HepG2 (cell line): ENCODE results near the gene NR2F1-AS1. TPM values are rescaled to one million over a fixed set of nuclear protein-coding genes. Genes with fewer than 3 reads are reported as not detected.

Source experiments
- BRF2 ChIP-seq: sonication (generic); formaldehyde crosslinking; IDR thresholded peaks from 2 replicates; pipeline ENCODE4 v1.8.1; 2022; ENCODE audit warnings: mild to moderate bottlenecking, missing genetic modification reagents
- CEBPG ChIP-seq: IDR thresholded peaks from 2 replicates; pipeline ENCODE4 v1.6.1; 2016
- CENPX ChIP-seq: sonication (generic); formaldehyde crosslinking; IDR thresholded peaks from 2 replicates; pipeline ENCODE4 v1.9.0; 2021; ENCODE audit warnings: mild to moderate bottlenecking, missing genetic modification reagents, moderate library complexity
- DMAP1 ChIP-seq: IDR thresholded peaks from 2 replicates; pipeline ENCODE4 v1.6.1; 2016
- DZIP1 ChIP-seq: sonication (generic); formaldehyde crosslinking; IDR thresholded peaks from 2 replicates; pipeline ENCODE4 v1.5.0; 2020; ENCODE audit warnings: mild to moderate bottlenecking, missing genetic modification reagents
- GABPB1 ChIP-seq: IDR thresholded peaks from 2 replicates; pipeline ENCODE4 v1.6.1; 2016; ENCODE audit warnings: mild to moderate bottlenecking, missing genetic modification reagents, moderate library complexity, missing compliant biosample characterization
- HOMEZ ChIP-seq: IDR thresholded peaks from 2 replicates; pipeline ENCODE4 v1.6.1; 2016; ENCODE audit warnings: low read depth
- ISL2 ChIP-seq: sonication (generic); formaldehyde crosslinking; IDR thresholded peaks from 2 replicates; pipeline ENCODE4 v1.5.0; 2020; ENCODE audit warnings: missing genetic modification reagents
- KMT2B ChIP-seq: IDR thresholded peaks from 2 replicates; pipeline ENCODE4 v1.6.1; 2016; ENCODE audit warnings: missing genetic modification reagents, missing compliant biosample characterization
- MAX ChIP-seq: IDR thresholded peaks from 2 replicates; pipeline ENCODE4 v1.6.1; 2012; ENCODE audit warnings: inconsistent platforms
- PITX1 ChIP-seq: sonication (generic); formaldehyde crosslinking; IDR thresholded peaks from 2 replicates; pipeline ENCODE4 v1.5.1; 2020; ENCODE audit warnings: mild to moderate bottlenecking, missing genetic modification reagents
- PLRG1 ChIP-seq: fragments of 450-650 bp; conservative IDR thresholded peaks from 2 replicates; pipeline ENCODE4 v1.6.1; 2016
- RBM39 ChIP-seq: fragments of 200-400 bp; formaldehyde crosslinking; IDR thresholded peaks from one replicate; pipeline ENCODE4 v1.6.1; 2018; ENCODE audit warnings: antibody characterized with exemption, mild to moderate bottlenecking, low read depth, low read length; ENCODE audit not compliant: poor library complexity, severe bottlenecking
- RFX1 ChIP-seq: fragments of 450-650 bp; IDR thresholded peaks from 2 replicates; pipeline ENCODE4 v1.6.1; 2017
- SKIL ChIP-seq: sonication (generic); formaldehyde crosslinking; IDR thresholded peaks from 2 replicates; pipeline ENCODE4 v1.8.0; 2022; ENCODE audit warnings: missing genetic modification reagents, mild to moderate bottlenecking, moderate library complexity, borderline replicate concordance
- TAF1 ChIP-seq: sonication (generic); formaldehyde crosslinking; IDR thresholded peaks from 2 replicates; pipeline ENCODE4 v1.4.0; 2020; ENCODE audit warnings: missing genetic modification reagents
- TBX2 ChIP-seq: sonication (generic); formaldehyde crosslinking; IDR thresholded peaks from 2 replicates; pipeline ENCODE4 v1.5.0; 2020; ENCODE audit warnings: missing genetic modification reagents, mild to moderate bottlenecking, borderline replicate concordance
- ZBTB20 ChIP-seq: sonication (generic); formaldehyde crosslinking; IDR thresholded peaks from 2 replicates; pipeline ENCODE4 v1.8.1; 2023; ENCODE audit warnings: missing genetic modification reagents, low read depth, mild to moderate bottlenecking, borderline replicate concordance
- ZFY ChIP-seq: sonication (generic); formaldehyde crosslinking; IDR thresholded peaks from 2 replicates; pipeline ENCODE4 v1.4.0; 2020; ENCODE audit warnings: missing genetic modification reagents
- ZMYM2 ChIP-seq: sonication (generic); formaldehyde crosslinking; IDR thresholded peaks from 2 replicates; pipeline ENCODE4 v1.8.0; 2022; ENCODE audit warnings: mild to moderate bottlenecking, missing genetic modification reagents
- ZMYM4 ChIP-seq: sonication (generic); formaldehyde crosslinking; IDR thresholded peaks from 2 replicates; pipeline ENCODE4 v1.8.1; 2023; ENCODE audit warnings: mild to moderate bottlenecking, missing genetic modification reagents
- ZNF589 ChIP-seq: sonication (generic); formaldehyde crosslinking; conservative IDR thresholded peaks from 2 replicates; pipeline ENCODE4 v1.8.0; 2022; ENCODE audit warnings: mild to moderate bottlenecking, moderate library complexity, missing genetic modification reagents
- ZNF619 ChIP-seq: sonication (generic); formaldehyde crosslinking; IDR thresholded peaks from 2 replicates; pipeline ENCODE4 v1.4.0; 2020; ENCODE audit warnings: mild to moderate bottlenecking, missing genetic modification reagents
- ZNF670 ChIP-seq: sonication (generic); formaldehyde crosslinking; IDR thresholded peaks from 2 replicates; pipeline ENCODE4 v1.8.0; 2022; ENCODE audit warnings: mild to moderate bottlenecking, missing genetic modification reagents, borderline replicate concordance
- ZNF747 ChIP-seq: sonication (generic); formaldehyde crosslinking; IDR thresholded peaks from 2 replicates; pipeline ENCODE4 v1.8.1; 2023; ENCODE audit warnings: missing genetic modification reagents, mild to moderate bottlenecking, borderline replicate concordance
- polyA plus RNA-seq, 8 experiments: library from polyadenylated mRNA; depleted of rRNA in 3 of 8; stranded (reverse) in 7 of 8; unstranded in 1 of 8; fragments of >200 nt; fragmentation: Illumina TruSeq in 4 of 8; extraction: Trizol in 4 of 8; gene quantifications; 2 replicates each; pipeline versions ENCODE4 v1.2.1 to v1.2.3, GENCODE V29; 2011 to 2016; ENCODE audit warnings: low read depth in 4 of 8, missing spikeins in 1 of 8, mixed read lengths in 1 of 8; ENCODE audit not compliant: insufficient read depth in 1 of 8
- total RNA-seq, 5 experiments: library from RNA; depleted of rRNA; stranded (reverse); fragments of >200 nt; fragmentation: Illumina TruSeq; extraction: Trizol; gene quantifications; 2 replicates each; pipeline ENCODE4 v1.2.3, GENCODE V29; 2016; ENCODE audit warnings: low read depth in 1 of 5

NR2F1-AS1 gene
- total and polyA plus RNA-seq, 2 of the 13 experiments (the other 11 are each of a cell fraction or from before 2014, with no cell fraction given): 2.8 TPM

GRCh38 chr5:93621327-93621798 is 40.3 kb upstream of the NR2F1-AS1 start (continued):
- TF ChIP-seq ZNF619 (no peak), PLRG1 (no peak), ZNF747 (CRISPR knock-in tag) (no peak), MAX (peak; percentile 56; the same call in 1 of the 2 replicates), ZFY (CRISPR knock-in tag) (peak; percentile 60; the same call in 1 of the 2 replicates), TAF1 (CRISPR knock-in tag) (peak; percentile 41; the same call in 1 of the 2 replicates), GABPB1 (CRISPR knock-in tag) (peak; percentile 70; the same call in 1 of the 2 replicates), ZMYM2 (CRISPR knock-in tag) (peak; percentile 80), KMT2B (peak; percentile 53), RBM39 (no peak), ZNF670 (0 out of 2 replicates have a peak, but pooled peaks have one; percentile 74), TBX2 (CRISPR knock-in tag) (peak; percentile 22; the same call in 1 of the 2 replicates), HOMEZ (peak; percentile 66), PITX1 (CRISPR knock-in tag) (peak; percentile 73; the same call in 1 of the 2 replicates), DZIP1 (CRISPR knock-in tag) (0 out of 2 replicates have a peak, but pooled peaks have one; percentile 27), DMAP1 (CRISPR knock-in tag) (no peak), RFX1 (no peak), CEBPG (CRISPR knock-in tag) (no peak), ZMYM4 (CRISPR knock-in tag) (peak; percentile 88), ISL2 (CRISPR knock-in tag) (no peak), BRF2 (0 out of 2 replicates have a peak, but pooled peaks have one; percentile 16), ZBTB20 (CRISPR knock-in tag) (peak; percentile 23; the same call in 1 of the 2 replicates), SKIL (CRISPR knock-in tag) (0 out of 2 replicates have a peak, but pooled peaks have one; percentile 18), ZNF589 (peak; percentile 55; the same call in 1 of the 2 replicates), CENPX (CRISPR knock-in tag) (no peak)
